MG63 (cell line): ENCODE measurements around the gene TSPAN1. TPM values are rescaled to one million over a fixed set of nuclear protein-coding genes. Genes with fewer than 3 reads are reported as not detected.

ENCODE experiments used
- DNase-seq: peaks from one replicate; pipeline ENCODE4 v3.0.0-alpha.2; 2020
- H3K27me3 ChIP-seq: fragments of 250-450 bp; sonication (Bioruptor Pico); 2 replicates; pipeline ENCODE4 v1.5.1; 2020; ENCODE audit warnings: mild to moderate bottlenecking, moderate library complexity
- H3K36me3 ChIP-seq: fragments of 250-450 bp; sonication (Bioruptor Pico); 2 replicates; pipeline ENCODE4 v1.5.1; 2020; ENCODE audit warnings: mild to moderate bottlenecking, moderate library complexity
- H3K4me3 ChIP-seq: fragments of 250-450 bp; sonication (Bioruptor Pico); 2 replicates; pipeline ENCODE4 v1.5.1; 2020; ENCODE audit warnings: mild to moderate bottlenecking, moderate library complexity
- H3K9me3 ChIP-seq: fragments of 250-450 bp; sonication (Bioruptor Pico); 2 replicates; pipeline ENCODE4 v1.5.1; 2020; ENCODE audit warnings: mild to moderate bottlenecking, moderate library complexity
- total RNA-seq: library from RNA; depleted of rRNA; stranded (reverse); fragments of >200 nt; shearing (Covaris generic); gene quantifications from 2 replicates; pipeline ENCODE4 v1.2.3, GENCODE V29; 2014; ENCODE audit warnings: low replicate concordance

TSPAN1 gene
- total RNA-seq, 1 experiment from 2014 or later: not detected

- no peak overlapping the region for H3K4me3 ChIP-seq
- no peak for DNase-seq
- H3K9me3 ChIP-seq: no peaks in the 10 kb centered on the region
- H3K36me3 ChIP-seq: no peaks in the 10 kb centered on the region
- no peaks in the 10 kb centered on the region for H3K27me3 ChIP-seq
Observed at GRCh38 chr1:46153228-46153627, 21.7 kb upstream of the TSPAN1 start.

GRCh38 chr1:46153732-46154131 is 21.2 kb upstream of the TSPAN1 start:
- no peaks in the 10 kb centered on the region for H3K27me3 ChIP-seq
- no peak for DNase-seq
- H3K4me3 ChIP-seq: no peak overlapping the region
- H3K9me3 ChIP-seq: no peaks in the 10 kb centered on the region
- H3K36me3 ChIP-seq: no peaks in the 10 kb centered on the region

GRCh38 chr1:46157916-46158311 is 17.0 kb upstream of the TSPAN1 start:
- Histone ChIP-seq H3K36me3 (no peaks in the 10 kb centered on the region), H3K9me3 (no peaks in the 10 kb centered on the region), H3K27me3 (no peaks in the 10 kb centered on the region), H3K4me3 (no peak overlapping the region)
- DNase-seq: no peak

- H3K36me3 ChIP-seq: no peaks in the 10 kb centered on the region
Observed at GRCh38 chr1:46158312-46159281, 16.3 kb upstream of the TSPAN1 start.

GRCh38 chr1:46159516-46159915 is 15.4 kb upstream of the TSPAN1 start:
- H3K36me3 ChIP-seq: no peaks in the 10 kb centered on the region
- DNase-seq: no peak
- H3K27me3 ChIP-seq: no peaks in the 10 kb centered on the region
- H3K4me3 ChIP-seq: no peak overlapping the region
- no peaks in the 10 kb centered on the region for H3K9me3 ChIP-seq

More at GRCh38 chr1:46158312-46159281, 16.3 kb upstream of the TSPAN1 start:
- H3K9me3 ChIP-seq: no peaks in the 10 kb centered on the region
- H3K4me3 ChIP-seq: no peak overlapping the region
- DNase-seq: no peak
- no peaks in the 10 kb centered on the region for H3K27me3 ChIP-seq

GRCh38 chr1:46160212-46160611 is 14.7 kb upstream of the TSPAN1 start:
- no peaks in the 10 kb centered on the region for H3K27me3 ChIP-seq
- no peak overlapping the region for H3K4me3 ChIP-seq
- H3K36me3 ChIP-seq: no peaks in the 10 kb centered on the region
- no peak for DNase-seq
- H3K9me3 ChIP-seq: no peaks in the 10 kb centered on the region

- Histone ChIP-seq H3K27me3 (no peaks in the 10 kb centered on the region; the same call in 1 of the 2 replicates), H3K4me3 (peak overlapping the region; percentile 28), H3K36me3 (no peaks in the 10 kb centered on the region), H3K9me3 (no peaks in the 10 kb centered on the region)
- DNase-seq: no peak
Observed at GRCh38 chr1:46166521-46167462, 8.1 kb upstream of the TSPAN1 start.

- no peaks in the 10 kb centered on the region for H3K9me3 ChIP-seq
- no peak for DNase-seq
Observed at GRCh38 chr1:46168477-46168876, 6.4 kb upstream of the TSPAN1 start.

GRCh38 chr1:46169811-46170454 is 5.0 kb upstream of the TSPAN1 start:
- no peak overlapping the region for H3K4me3 ChIP-seq
- H3K9me3 ChIP-seq: no peaks in the 10 kb centered on the region
- no peak for DNase-seq
- no peaks in the 10 kb centered on the region; the same call in 1 of the 2 replicates for H3K27me3 ChIP-seq
- H3K36me3 ChIP-seq: no peaks in the 10 kb centered on the region

More at GRCh38 chr1:46168477-46168876, 6.4 kb upstream of the TSPAN1 start:
- no peak overlapping the region for H3K4me3 ChIP-seq
- H3K27me3 ChIP-seq: no peaks in the 10 kb centered on the region; the same call in 1 of the 2 replicates
- H3K36me3 ChIP-seq: no peaks in the 10 kb centered on the region

GRCh38 chr1:46171351-46171750 is 3.5 kb upstream of the TSPAN1 start:
- no peak overlapping the region for H3K4me3 ChIP-seq
- no peaks in the 10 kb centered on the region; the same call in 1 of the 2 replicates for H3K27me3 ChIP-seq
- no peaks in the 10 kb centered on the region for H3K36me3 ChIP-seq
- H3K9me3 ChIP-seq: no peaks in the 10 kb centered on the region
- DNase-seq: no peak

GRCh38 chr1:46171871-46172270 is 3.0 kb upstream of the TSPAN1 start:
- DNase-seq: no peak

GRCh38 chr1:46172321-46172720 is 2.6 kb upstream of the TSPAN1 start:
- no peaks in the 10 kb centered on the region for H3K27me3 ChIP-seq
- H3K4me3 ChIP-seq: no peak overlapping the region
- no peak for DNase-seq

More at GRCh38 chr1:46171871-46172270, 3.0 kb upstream of the TSPAN1 start:
- Histone ChIP-seq H3K9me3 (no peaks in the 10 kb centered on the region), H3K4me3 (no peak overlapping the region), H3K27me3 (no peaks in the 10 kb centered on the region), H3K36me3 (no peaks in the 10 kb centered on the region)

GRCh38 chr1:46173361-46173856 is 1.5 kb upstream of the TSPAN1 start:
- DNase-seq: no peak
- no peaks in the 10 kb centered on the region for H3K36me3 ChIP-seq
- no peaks in the 10 kb centered on the region for H3K27me3 ChIP-seq
- no peak overlapping the region for H3K4me3 ChIP-seq
- H3K9me3 ChIP-seq: no peaks in the 10 kb centered on the region

More at GRCh38 chr1:46172321-46172720, 2.6 kb upstream of the TSPAN1 start:
- Histone ChIP-seq H3K9me3 (no peaks in the 10 kb centered on the region), H3K36me3 (no peaks in the 10 kb centered on the region)

- no peak for DNase-seq
Observed at GRCh38 chr1:46175243-46175642, 356 bp downstream of the TSPAN1 start.

GRCh38 chr1:46176211-46176865 is 1.5 kb downstream of the TSPAN1 start, which contains the start of gene P3R3URF:
Gene P3R3URF, minus strand, starts transcription at chr1:46176488. Its CDS starts 17 bp downstream, at chr1:46176471.
- no peaks in the 10 kb centered on the region for H3K9me3 ChIP-seq
- H3K36me3 ChIP-seq: no peaks in the 10 kb centered on the region
- DNase-seq: no peak
- no peak within 1 kb of the TSS for H3K4me3 ChIP-seq
- H3K27me3 ChIP-seq: no peaks in the 10 kb centered on the region

More at GRCh38 chr1:46175243-46175642, 356 bp downstream of the TSPAN1 start:
- H3K27me3 ChIP-seq: no peaks in the 10 kb centered on the region
- no peak overlapping the region for H3K4me3 ChIP-seq
- H3K36me3 ChIP-seq: no peaks in the 10 kb centered on the region
- no peaks in the 10 kb centered on the region for H3K9me3 ChIP-seq
